DND-41 (cell line): ENCODE measurements around the gene TUBA4A.

Source experiments
- ATAC-seq: fragments of 200-7000 bp; cut with Tn5 transposase; 3 replicates; pipeline ENCODE4 v1.9.1; 2021; ENCODE audit warnings: low read depth; ENCODE audit not compliant: insufficient read depth
- DNase-seq: peaks from one replicate; pipeline ENCODE4 v3.0.0-alpha.2; 2020
- H2AFZ ChIP-seq: 2 replicates; pipeline ENCODE4 v1.6.0; 2012; ENCODE audit warnings: low read depth, low read length
- H3K27ac ChIP-seq: 2 replicates; pipeline ENCODE4 v1.5.1; 2012; ENCODE audit warnings: low read length, inconsistent platforms
- H3K27me3 ChIP-seq: fragments of 200-600 bp; sonication (generic); 2 replicates; pipeline ENCODE4 v1.6.0; 2012; ENCODE audit warnings: low read length, mild to moderate bottlenecking, inconsistent platforms; ENCODE audit not compliant: insufficient read depth, poor library complexity
- H3K36me3 ChIP-seq: 2 replicates; pipeline ENCODE4 v1.5.1; 2012; ENCODE audit warnings: low read length, inconsistent platforms; ENCODE audit not compliant: insufficient read depth
- H3K4me1 ChIP-seq: 2 replicates; pipeline ENCODE4 v1.5.1; 2012; ENCODE audit warnings: mild to moderate bottlenecking, low read length; ENCODE audit not compliant: insufficient read depth
- H3K4me2 ChIP-seq: 2 replicates; pipeline ENCODE4 v1.6.0; 2012; ENCODE audit warnings: mild to moderate bottlenecking, moderate library complexity, low read length, inconsistent platforms; ENCODE audit not compliant: insufficient read depth
- H3K4me3 ChIP-seq, 2 experiments: fragments of 200-600 bp in 1 of 2; shearing (Covaris generic) in 1 of 2; 2 replicates each; pipeline ENCODE4 v1.5.1; 2012 to 2016; ENCODE audit warnings: inconsistent platforms in 2 of 2, low read length in 2 of 2, mild to moderate bottlenecking in 2 of 2, low read depth in 1 of 2, moderate library complexity in 1 of 2
- H3K79me2 ChIP-seq: 2 replicates; pipeline ENCODE4 v1.6.0; 2012; ENCODE audit warnings: low read length, inconsistent platforms; ENCODE audit not compliant: insufficient read depth
- H3K9ac ChIP-seq: 2 replicates; pipeline ENCODE4 v1.6.0; 2012; ENCODE audit warnings: low read depth, mild to moderate bottlenecking, inconsistent platforms, low read length, moderate library complexity
- H3K9me3 ChIP-seq: 2 replicates; pipeline ENCODE4 v1.5.1; 2012; ENCODE audit warnings: low read length, moderate library complexity, mild to moderate bottlenecking, inconsistent platforms; ENCODE audit not compliant: insufficient read depth, severe bottlenecking
- H4K20me1 ChIP-seq: 2 replicates; pipeline ENCODE4 v1.6.0; 2012; ENCODE audit warnings: low read length; ENCODE audit not compliant: insufficient read depth
- EZH2 ChIP-seq: IDR thresholded peaks from 3 replicates; pipeline ENCODE4 v1.6.1; 2012; ENCODE audit warnings: borderline replicate concordance, low read depth, mild to moderate bottlenecking, moderate library complexity, low read length, inconsistent platforms; ENCODE audit not compliant: severe bottlenecking
- TF ChIP-seq, protein P1 (sequence below): IDR thresholded peaks from 2 replicates; pipeline ENCODE4 v1.5.1; 2012; ENCODE audit warnings: borderline replicate concordance, low read length, moderate library complexity, mild to moderate bottlenecking; ENCODE audit not compliant: poor library complexity, severe bottlenecking; ENCODE audit errors: extremely low read depth

Gene TUBA4A

DNA sequence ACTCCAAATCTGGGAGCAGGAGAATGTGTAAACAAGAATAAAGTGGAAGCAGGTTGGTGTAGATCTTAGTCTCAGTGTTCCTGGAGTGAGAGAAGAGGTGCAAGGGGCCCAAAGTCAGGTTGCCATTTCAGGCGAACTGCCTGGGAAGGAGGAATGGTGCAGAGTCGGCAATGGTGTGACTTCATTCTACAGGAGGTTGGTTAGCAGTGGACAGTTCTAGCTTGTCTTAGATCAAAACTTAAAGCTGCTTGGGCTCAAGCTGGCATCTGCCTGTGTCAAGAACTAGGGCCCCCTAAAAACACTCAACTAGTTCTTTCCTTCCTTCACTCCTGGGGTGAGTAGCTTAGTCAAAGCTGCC is 4.9 kb downstream of the TUBA4A start:
- TF ChIP-seq EZH2, result no peak
- TF ChIP-seq, protein P1, sequence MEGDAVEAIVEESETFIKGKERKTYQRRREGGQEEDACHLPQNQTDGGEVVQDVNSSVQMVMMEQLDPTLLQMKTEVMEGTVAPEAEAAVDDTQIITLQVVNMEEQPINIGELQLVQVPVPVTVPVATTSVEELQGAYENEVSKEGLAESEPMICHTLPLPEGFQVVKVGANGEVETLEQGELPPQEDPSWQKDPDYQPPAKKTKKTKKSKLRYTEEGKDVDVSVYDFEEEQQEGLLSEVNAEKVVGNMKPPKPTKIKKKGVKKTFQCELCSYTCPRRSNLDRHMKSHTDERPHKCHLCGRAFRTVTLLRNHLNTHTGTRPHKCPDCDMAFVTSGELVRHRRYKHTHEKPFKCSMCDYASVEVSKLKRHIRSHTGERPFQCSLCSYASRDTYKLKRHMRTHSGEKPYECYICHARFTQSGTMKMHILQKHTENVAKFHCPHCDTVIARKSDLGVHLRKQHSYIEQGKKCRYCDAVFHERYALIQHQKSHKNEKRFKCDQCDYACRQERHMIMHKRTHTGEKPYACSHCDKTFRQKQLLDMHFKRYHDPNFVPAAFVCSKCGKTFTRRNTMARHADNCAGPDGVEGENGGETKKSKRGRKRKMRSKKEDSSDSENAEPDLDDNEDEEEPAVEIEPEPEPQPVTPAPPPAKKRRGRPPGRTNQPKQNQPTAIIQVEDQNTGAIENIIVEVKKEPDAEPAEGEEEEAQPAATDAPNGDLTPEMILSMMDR, result no peak
- no peak for ATAC-seq
- Histone ChIP-seq H3K27ac (no peak overlapping the region), H2AFZ (no peak overlapping the region), H3K36me3 (peaks cover 6% of the 10 kb centered on the region), H3K79me2 (peaks cover 14% of the 10 kb centered on the region), H4K20me1 (peaks cover 47% of the 10 kb centered on the region), H3K27me3 (peaks cover 23% of the 10 kb centered on the region), H3K4me1 (peaks cover 69% of the 10 kb centered on the region), H3K9me3 (no peaks in the 10 kb centered on the region), H3K4me3 (no peak overlapping the region), H3K9ac (no peak overlapping the region), H3K4me2 (no peak overlapping the region)
- DNase-seq, result no peak

DNA sequence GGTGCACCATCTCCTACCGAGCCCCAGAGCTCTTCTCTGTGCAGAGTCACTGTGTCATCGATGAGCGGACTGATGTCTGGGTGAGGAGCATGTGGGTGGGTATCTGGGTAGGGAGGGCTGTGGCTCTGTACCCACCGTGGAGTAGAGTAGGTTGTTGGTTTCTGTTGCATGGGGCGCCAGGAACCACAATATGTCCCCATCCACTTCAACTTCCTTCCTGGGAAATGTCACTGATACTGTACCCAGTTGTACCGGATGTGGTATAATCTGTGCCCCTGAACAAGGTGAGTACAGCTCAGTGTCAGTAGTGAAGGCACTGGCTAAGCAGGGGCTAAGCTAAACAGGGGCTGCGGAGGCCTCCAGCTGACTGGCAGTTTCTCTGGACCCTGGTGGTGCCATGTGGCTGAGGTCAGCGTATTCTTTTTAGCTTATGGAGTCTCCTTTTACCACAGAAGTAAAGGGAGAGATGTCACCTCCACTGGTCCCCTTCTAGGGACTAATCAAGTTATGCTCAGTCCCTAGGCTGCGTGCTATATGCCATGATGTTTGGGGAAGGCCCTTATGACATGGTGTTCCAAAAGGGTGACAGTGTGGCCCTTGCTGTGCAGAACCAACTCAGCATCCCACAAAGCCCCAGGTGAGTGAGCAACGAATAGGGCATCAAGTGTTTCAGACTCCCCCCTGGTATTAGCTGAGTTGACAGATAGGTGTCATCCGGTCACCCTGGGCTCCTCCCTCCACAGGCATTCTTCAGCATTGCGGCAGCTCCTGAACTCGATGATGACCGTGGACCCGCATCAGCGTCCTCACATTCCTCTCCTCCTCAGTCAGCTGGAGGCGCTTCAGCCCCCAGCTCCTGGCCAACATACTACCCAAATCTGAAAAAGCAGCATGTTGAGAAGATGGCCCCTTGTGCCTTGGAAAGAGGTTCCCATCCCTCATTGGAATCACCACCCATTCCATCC is 5.8 kb downstream of the TUBA4A start:
- Histone ChIP-seq H3K27ac (peak overlapping the region; percentile 77), H3K4me1 (peaks cover 60% of the 10 kb centered on the region), H3K4me2 (peak overlapping the region; percentile 84), H4K20me1 (peaks cover 41% of the 10 kb centered on the region), H3K79me2 (peaks cover 14% of the 10 kb centered on the region), H3K27me3 (peaks cover 15% of the 10 kb centered on the region), H3K36me3 (peaks cover 6% of the 10 kb centered on the region), H3K4me3 (peak overlapping the region in 1 of 2 experiments; percentile 87; a peak in 2 of 4 replicates), H2AFZ (no peak overlapping the region; the same call in 1 of the 2 replicates), H3K9ac (peak overlapping the region; percentile 90), H3K9me3 (no peaks in the 10 kb centered on the region)
- peak; percentile 88 for ATAC-seq
- TF ChIP-seq EZH2, result no peak
- TF ChIP-seq, protein P1, result no peak
- peak; percentile 87 for DNase-seq

DNA sequence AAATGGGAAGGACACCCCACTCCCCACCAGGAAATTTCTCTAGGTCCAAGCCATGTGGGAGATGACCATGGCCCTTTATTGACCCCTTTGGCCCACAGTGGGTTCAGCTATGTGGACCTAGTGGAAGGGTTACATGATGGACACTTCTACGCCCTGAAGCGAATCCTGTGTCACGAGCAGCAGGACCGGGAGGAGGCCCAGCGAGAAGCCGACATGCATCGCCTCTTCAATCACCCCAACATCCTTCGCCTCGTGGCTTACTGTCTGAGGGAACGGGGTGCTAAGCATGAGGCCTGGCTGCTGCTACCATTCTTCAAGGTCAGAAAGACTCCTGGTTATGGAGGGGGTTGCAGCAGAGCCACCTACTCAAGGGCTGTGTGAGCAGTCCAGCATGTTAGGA is 7.2 kb downstream of the TUBA4A start:
- Histone ChIP-seq H3K36me3 (peaks cover 6% of the 10 kb centered on the region), H3K9ac (0 out of 2 replicates have a peak overlapping the region, but pooled peaks have one; percentile 90), H3K27me3 (peaks cover under 1% of the 10 kb centered on the region), H3K4me1 (peaks cover 53% of the 10 kb centered on the region), H4K20me1 (peaks cover 30% of the 10 kb centered on the region), H3K79me2 (peaks cover 14% of the 10 kb centered on the region), H3K9me3 (no peaks in the 10 kb centered on the region), H2AFZ (no peak overlapping the region), H3K4me2 (peak overlapping the region; percentile 84), H3K27ac (peak overlapping the region; percentile 77), H3K4me3 (peak overlapping the region in 1 of 2 experiments; percentile 87; a peak in 2 of 4 replicates)
- TF ChIP-seq, protein P1, result no peak
- no peak for TF ChIP-seq EZH2
- no peak for ATAC-seq
- DNase-seq, result no peak
